ENCODE data around the gene AKNAD1.

DNA sequence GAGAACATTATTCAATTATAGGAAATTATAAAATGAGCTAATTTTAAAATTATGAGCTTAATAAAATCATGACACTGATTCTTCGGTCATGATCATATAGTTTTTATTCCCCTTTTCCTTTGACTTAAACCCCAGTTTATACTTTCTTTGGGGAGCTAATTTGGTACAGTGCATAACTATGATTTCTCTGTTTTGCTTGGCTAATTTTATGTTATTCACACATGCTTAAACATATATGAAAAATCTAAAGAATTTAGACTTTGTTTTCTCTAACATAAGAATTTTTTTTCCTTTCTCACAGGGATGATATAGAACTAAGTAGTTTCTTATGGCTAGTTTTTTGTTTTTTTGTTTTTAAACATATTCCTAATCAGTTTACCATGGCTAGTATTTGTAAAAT is 57.9 kb downstream of the AKNAD1 start:
- TF ChIP-seq, protein P1, sequence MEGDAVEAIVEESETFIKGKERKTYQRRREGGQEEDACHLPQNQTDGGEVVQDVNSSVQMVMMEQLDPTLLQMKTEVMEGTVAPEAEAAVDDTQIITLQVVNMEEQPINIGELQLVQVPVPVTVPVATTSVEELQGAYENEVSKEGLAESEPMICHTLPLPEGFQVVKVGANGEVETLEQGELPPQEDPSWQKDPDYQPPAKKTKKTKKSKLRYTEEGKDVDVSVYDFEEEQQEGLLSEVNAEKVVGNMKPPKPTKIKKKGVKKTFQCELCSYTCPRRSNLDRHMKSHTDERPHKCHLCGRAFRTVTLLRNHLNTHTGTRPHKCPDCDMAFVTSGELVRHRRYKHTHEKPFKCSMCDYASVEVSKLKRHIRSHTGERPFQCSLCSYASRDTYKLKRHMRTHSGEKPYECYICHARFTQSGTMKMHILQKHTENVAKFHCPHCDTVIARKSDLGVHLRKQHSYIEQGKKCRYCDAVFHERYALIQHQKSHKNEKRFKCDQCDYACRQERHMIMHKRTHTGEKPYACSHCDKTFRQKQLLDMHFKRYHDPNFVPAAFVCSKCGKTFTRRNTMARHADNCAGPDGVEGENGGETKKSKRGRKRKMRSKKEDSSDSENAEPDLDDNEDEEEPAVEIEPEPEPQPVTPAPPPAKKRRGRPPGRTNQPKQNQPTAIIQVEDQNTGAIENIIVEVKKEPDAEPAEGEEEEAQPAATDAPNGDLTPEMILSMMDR (conservative IDR thresholded peaks at IDR 0.05; ENCODE audit: low read length) = no peak
- no peak for TF ChIP-seq EZH2phosphoT487 (IDR thresholded peaks at IDR 0.05; ENCODE audit: borderline replicate concordance)
